Measurements from ENCODE around the gene ZRANB1. TPM values are rescaled to one million over a fixed set of nuclear protein-coding genes. Genes with fewer than 3 reads are reported as not detected.

Gene ZRANB1
- total RNA-seq, 1 experiment from 2014 or later, result 22.6 TPM

- Histone ChIP-seq H3K4me1 (ENCODE audit: insufficient read depth, low read length, poor library complexity, severe bottlenecking) (no peaks in the 10 kb centered on the region), H3K36me3 (ENCODE audit: insufficient read depth, low read length, poor library complexity, severe bottlenecking) (peaks cover 7% of the 10 kb centered on the region), H3K27me3 (replicated peaks; ENCODE audit: insufficient read depth, low read depth, low read length, poor library complexity) (no peaks in the 10 kb centered on the region), H3K27ac (ENCODE audit: low read depth, low read length, poor library complexity, severe bottlenecking) (no peak overlapping the region), H3K9me3 (ENCODE audit: low read depth, low read length, poor library complexity, severe bottlenecking) (no peaks in the 10 kb centered on the region), H3K4me3 (ENCODE audit: low read depth, low read length, poor library complexity, severe bottlenecking) (no peak overlapping the region)
- no peak for DNase-seq (ENCODE audit: low spot score)
- TF ChIP-seq, protein P1, sequence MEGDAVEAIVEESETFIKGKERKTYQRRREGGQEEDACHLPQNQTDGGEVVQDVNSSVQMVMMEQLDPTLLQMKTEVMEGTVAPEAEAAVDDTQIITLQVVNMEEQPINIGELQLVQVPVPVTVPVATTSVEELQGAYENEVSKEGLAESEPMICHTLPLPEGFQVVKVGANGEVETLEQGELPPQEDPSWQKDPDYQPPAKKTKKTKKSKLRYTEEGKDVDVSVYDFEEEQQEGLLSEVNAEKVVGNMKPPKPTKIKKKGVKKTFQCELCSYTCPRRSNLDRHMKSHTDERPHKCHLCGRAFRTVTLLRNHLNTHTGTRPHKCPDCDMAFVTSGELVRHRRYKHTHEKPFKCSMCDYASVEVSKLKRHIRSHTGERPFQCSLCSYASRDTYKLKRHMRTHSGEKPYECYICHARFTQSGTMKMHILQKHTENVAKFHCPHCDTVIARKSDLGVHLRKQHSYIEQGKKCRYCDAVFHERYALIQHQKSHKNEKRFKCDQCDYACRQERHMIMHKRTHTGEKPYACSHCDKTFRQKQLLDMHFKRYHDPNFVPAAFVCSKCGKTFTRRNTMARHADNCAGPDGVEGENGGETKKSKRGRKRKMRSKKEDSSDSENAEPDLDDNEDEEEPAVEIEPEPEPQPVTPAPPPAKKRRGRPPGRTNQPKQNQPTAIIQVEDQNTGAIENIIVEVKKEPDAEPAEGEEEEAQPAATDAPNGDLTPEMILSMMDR (conservative IDR thresholded peaks at IDR 0.05; ENCODE audit: low read depth, low read length), result no peak
- no peak for TF ChIP-seq EZH2 (IDR thresholded peaks at IDR 0.05; ENCODE audit: borderline replicate concordance, low read depth, low read length, poor library complexity, severe bottlenecking)
- intact Hi-C loops (cut with micrococcal nuclease; ENCODE audit: unreplicated experiment), result no loop called here
- ChIA-PET POLR2A (ENCODE audit: low non-redundant PET) (no interaction called here), CTCF (interaction anchor here (0.6 kb wide), 2 partner anchors 23 to 395 kb away, joined by 4 read pairs; no protein-coding TSS in a partner anchor)
- BruUV-seq (replicated peaks), result no TSS peak
These were observed 35.2 kb downstream of the ZRANB1 start for GRCh38 chr10:124977161-124977560.

- ChIA-PET CTCF (interaction anchor here (0.6 kb wide), 1 partner anchor 394 kb away, joined by 4 read pairs; no protein-coding TSS in a partner anchor), POLR2A (ENCODE audit: low non-redundant PET) (no interaction called here)
- H3K4me3 ChIP-seq (ENCODE audit: low read depth, low read length, poor library complexity, severe bottlenecking), result no peak overlapping the region
- TF ChIP-seq, protein P1 (conservative IDR thresholded peaks at IDR 0.05; ENCODE audit: low read depth, low read length), result no peak
- TF ChIP-seq EZH2 (IDR thresholded peaks at IDR 0.05; ENCODE audit: borderline replicate concordance, low read depth, low read length, poor library complexity, severe bottlenecking), result no peak
- no peaks in the 10 kb centered on the region for H3K27me3 ChIP-seq (replicated peaks; ENCODE audit: insufficient read depth, low read depth, low read length, poor library complexity)
- no peaks in the 10 kb centered on the region for H3K4me1 ChIP-seq (ENCODE audit: insufficient read depth, low read length, poor library complexity, severe bottlenecking)
- no peak overlapping the region for H3K27ac ChIP-seq (ENCODE audit: low read depth, low read length, poor library complexity, severe bottlenecking)
- DNase-seq (ENCODE audit: low spot score), result no peak
- intact Hi-C loops (cut with micrococcal nuclease; ENCODE audit: unreplicated experiment), result no loop called here
- BruUV-seq (replicated peaks), result no TSS peak
- H3K36me3 ChIP-seq (ENCODE audit: insufficient read depth, low read length, poor library complexity, severe bottlenecking), result peaks cover 10% of the 10 kb centered on the region
- H3K9me3 ChIP-seq (ENCODE audit: low read depth, low read length, poor library complexity, severe bottlenecking), result no peaks in the 10 kb centered on the region
These were observed 35.9 kb downstream of the ZRANB1 start for GRCh38 chr10:124977648-124978375.

GRCh38 chr10:124978376-124978725 lies 36.4 kb downstream of the ZRANB1 start:
- CTCF ChIA-PET, result no interaction called here
- POLR2A ChIA-PET (ENCODE audit: low non-redundant PET), result no interaction called here
- Histone ChIP-seq H3K36me3 (ENCODE audit: insufficient read depth, low read length, poor library complexity, severe bottlenecking) (peaks cover 15% of the 10 kb centered on the region), H3K27me3 (replicated peaks; ENCODE audit: insufficient read depth, low read depth, low read length, poor library complexity) (no peaks in the 10 kb centered on the region), H3K4me1 (ENCODE audit: insufficient read depth, low read length, poor library complexity, severe bottlenecking) (no peaks in the 10 kb centered on the region), H3K4me3 (ENCODE audit: low read depth, low read length, poor library complexity, severe bottlenecking) (no peak overlapping the region), H3K27ac (ENCODE audit: low read depth, low read length, poor library complexity, severe bottlenecking) (no peak overlapping the region), H3K9me3 (ENCODE audit: low read depth, low read length, poor library complexity, severe bottlenecking) (no peaks in the 10 kb centered on the region)
- no TSS peak for BruUV-seq (replicated peaks)
- DNase-seq (ENCODE audit: low spot score), result no peak
- no peak for TF ChIP-seq EZH2 (IDR thresholded peaks at IDR 0.05; ENCODE audit: borderline replicate concordance, low read depth, low read length, poor library complexity, severe bottlenecking)
- TF ChIP-seq, protein P1 (conservative IDR thresholded peaks at IDR 0.05; ENCODE audit: low read depth, low read length), result no peak
- intact Hi-C loops (cut with micrococcal nuclease; ENCODE audit: unreplicated experiment), result no loop called here

Data from A673 (cell line).